GM12892 (cell line): Measurements from ENCODE around the gene ABI1.

Source experiments
- POLR2A ChIP-seq: IDR thresholded peaks from 2 replicates; pipeline ENCODE4 v1.6.1; 2011; ENCODE audit warnings: low read depth, low read length, control low read depth
- POLR2AphosphoS5 ChIP-seq: IDR thresholded peaks from 2 replicates; pipeline ENCODE4 v1.6.1; 2011; ENCODE audit warnings: low read depth, low read length, control low read depth
- TAF1 ChIP-seq: IDR thresholded peaks from 2 replicates; pipeline ENCODE4 v1.6.1; 2011; ENCODE audit warnings: low read depth, mild to moderate bottlenecking, control low read depth, low read length, borderline replicate concordance

- TF ChIP-seq POLR2A, result no peak
- no peak for TF ChIP-seq TAF1
- TF ChIP-seq POLR2AphosphoS5, result no peak
Observed at GRCh38 chr10:26831936-26832335, 28.8 kb downstream of the ABI1 start.
